ENCODE measurements around the gene PHLPP2. TPM values are rescaled to one million over a fixed set of nuclear protein-coding genes. Genes with fewer than 3 reads are reported as not detected.

Gene PHLPP2
- total RNA-seq, 1 donor from 2014 or later: 18.2 TPM

DNA sequence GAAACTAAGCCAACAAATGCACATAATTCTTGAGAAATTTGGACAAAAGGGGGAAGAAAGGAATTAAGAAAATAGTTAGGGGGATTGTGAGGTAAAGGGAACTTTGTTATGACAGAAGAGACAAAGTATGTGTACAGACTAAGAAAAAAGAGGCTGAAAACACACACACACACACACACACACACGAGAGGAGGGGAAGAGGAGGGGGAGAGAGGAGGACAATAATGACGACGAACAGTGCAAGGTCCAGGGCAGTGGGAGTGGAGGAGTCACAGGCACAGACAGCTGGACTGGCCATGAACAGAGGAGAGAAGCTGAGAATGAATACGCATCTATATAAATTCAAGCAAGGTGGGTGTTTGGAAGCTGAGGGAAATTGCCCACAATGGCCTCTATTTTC is 54.0 kb downstream of the PHLPP2 start:
- no peak overlapping the region for H3K4me3 Mint-ChIP-seq
- no peak overlapping the region for H3K27ac Mint-ChIP-seq
- H3K36me3 Mint-ChIP-seq: peaks cover 34% of the 10 kb centered on the region
- no peaks in the 10 kb centered on the region for H3K4me1 Mint-ChIP-seq
- DNase-seq (ENCODE audit: low spot score in 2 of 2, unreplicated experiment in 2 of 2): no peak
- TF ChIP-seq, protein P1, sequence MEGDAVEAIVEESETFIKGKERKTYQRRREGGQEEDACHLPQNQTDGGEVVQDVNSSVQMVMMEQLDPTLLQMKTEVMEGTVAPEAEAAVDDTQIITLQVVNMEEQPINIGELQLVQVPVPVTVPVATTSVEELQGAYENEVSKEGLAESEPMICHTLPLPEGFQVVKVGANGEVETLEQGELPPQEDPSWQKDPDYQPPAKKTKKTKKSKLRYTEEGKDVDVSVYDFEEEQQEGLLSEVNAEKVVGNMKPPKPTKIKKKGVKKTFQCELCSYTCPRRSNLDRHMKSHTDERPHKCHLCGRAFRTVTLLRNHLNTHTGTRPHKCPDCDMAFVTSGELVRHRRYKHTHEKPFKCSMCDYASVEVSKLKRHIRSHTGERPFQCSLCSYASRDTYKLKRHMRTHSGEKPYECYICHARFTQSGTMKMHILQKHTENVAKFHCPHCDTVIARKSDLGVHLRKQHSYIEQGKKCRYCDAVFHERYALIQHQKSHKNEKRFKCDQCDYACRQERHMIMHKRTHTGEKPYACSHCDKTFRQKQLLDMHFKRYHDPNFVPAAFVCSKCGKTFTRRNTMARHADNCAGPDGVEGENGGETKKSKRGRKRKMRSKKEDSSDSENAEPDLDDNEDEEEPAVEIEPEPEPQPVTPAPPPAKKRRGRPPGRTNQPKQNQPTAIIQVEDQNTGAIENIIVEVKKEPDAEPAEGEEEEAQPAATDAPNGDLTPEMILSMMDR (IDR thresholded peaks at IDR 0.05; ENCODE audit: unreplicated experiment): no peak
- no peaks in the 10 kb centered on the region for H3K9me3 Mint-ChIP-seq
- no peaks in the 10 kb centered on the region for H3K27me3 Mint-ChIP-seq (ENCODE audit: low read depth)

DNA sequence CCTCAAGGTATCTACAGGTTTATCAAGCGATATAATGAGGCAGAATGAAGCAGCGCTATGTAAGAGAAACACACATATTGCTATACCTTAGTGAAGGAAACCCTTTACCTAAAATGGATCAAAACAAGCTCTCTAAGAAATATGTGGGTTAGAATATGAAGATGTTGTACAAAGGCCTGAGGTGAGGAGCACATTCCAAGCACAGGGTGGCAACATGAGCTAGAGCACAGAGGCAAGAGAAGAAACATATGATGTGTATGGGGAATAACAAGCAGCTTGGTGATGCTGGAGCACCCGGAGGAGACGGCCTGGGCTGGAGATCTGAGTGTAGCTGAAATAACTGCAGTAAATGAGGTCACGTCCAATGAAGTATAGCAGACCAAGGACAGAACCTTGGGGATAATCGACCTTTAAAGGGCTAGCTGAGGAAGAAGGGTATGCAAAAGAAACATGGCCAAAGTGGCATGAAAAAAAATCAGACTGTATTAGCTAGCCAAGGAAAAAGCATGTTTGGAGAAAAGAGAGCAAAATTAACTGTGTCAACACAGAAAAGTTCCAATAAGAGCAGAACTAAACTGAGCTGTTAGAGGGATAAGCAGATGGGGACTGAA is 54.5 kb downstream of the PHLPP2 start:
- no peak for DNase-seq (ENCODE audit: low spot score in 2 of 2, unreplicated experiment in 2 of 2)
- Mint-ChIP-seq H3K27ac (no peak overlapping the region), H3K27me3 (ENCODE audit: low read depth) (no peaks in the 10 kb centered on the region), H3K4me3 (no peak overlapping the region), H3K4me1 (no peaks in the 10 kb centered on the region), H3K36me3 (peaks cover 29% of the 10 kb centered on the region), H3K9me3 (no peaks in the 10 kb centered on the region)
- TF ChIP-seq, protein P1 (IDR thresholded peaks at IDR 0.05; ENCODE audit: unreplicated experiment): no peak

DNA sequence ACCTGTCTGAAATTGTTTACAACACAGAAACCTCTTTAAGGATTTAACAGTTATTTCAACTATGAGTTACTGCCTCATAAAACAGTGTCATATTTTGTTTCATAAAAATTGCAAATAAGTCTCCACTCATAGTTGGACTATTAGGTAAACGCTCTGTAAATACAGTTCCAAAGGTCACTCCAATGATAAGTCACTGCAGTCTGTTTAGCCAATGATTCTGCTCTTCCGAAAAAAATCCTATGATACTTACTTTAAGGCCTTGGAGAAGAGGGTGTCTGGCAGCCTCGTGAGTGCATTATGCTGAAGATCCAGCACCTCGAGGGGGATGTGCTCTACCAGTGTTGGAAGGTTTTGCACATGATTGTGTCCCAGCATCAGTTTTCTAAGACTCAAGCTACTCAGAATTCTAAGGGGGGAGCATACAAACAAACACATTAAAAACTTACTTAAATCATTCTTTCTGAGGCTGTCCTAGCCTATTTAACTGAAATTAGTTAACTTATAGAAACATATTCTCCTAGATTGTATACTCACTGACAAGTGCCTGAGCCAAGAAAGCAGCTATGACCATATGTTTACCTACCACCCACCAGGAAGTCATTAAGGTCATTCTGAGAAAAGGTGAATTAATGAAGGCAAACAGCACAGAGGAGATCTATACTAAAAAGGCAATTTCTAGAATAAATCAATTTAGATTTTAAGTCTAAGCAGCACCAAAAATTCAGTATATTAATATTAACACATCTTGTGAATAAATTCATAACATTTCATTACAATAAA is 57.4 kb downstream of the PHLPP2 start:
- Mint-ChIP-seq H3K4me3 (no peak overlapping the region), H3K4me1 (no peaks in the 10 kb centered on the region), H3K9me3 (no peaks in the 10 kb centered on the region), H3K27me3 (ENCODE audit: low read depth) (no peaks in the 10 kb centered on the region), H3K36me3 (peaks cover 30% of the 10 kb centered on the region), H3K27ac (no peak overlapping the region)
- TF ChIP-seq, protein P1 (IDR thresholded peaks at IDR 0.05; ENCODE audit: unreplicated experiment): no peak
- no peak for DNase-seq (ENCODE audit: low spot score in 2 of 2, unreplicated experiment in 2 of 2)

DNA sequence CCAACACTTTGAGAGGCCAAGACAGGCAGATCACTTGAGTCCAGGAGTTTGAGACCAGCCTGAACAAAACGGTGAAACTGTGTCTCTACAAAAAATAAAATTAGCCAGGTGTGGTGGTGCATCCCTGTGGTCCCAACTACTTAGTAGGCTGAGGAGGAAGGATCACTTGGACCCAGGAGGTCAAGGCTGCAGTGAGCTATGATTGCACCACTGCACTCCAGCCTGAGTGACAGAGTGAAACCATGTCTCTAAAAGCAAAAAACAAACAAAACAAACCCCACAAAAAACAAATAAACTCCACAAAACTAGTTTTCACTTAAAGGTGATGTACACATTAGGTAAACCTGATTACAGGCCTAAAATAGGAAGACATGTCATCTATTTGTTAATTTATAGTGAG is 58.2 kb downstream of the PHLPP2 start:
- DNase-seq (ENCODE audit: low spot score in 2 of 2, unreplicated experiment in 2 of 2): no peak
- no peaks in the 10 kb centered on the region for H3K4me1 Mint-ChIP-seq
- H3K9me3 Mint-ChIP-seq: no peaks in the 10 kb centered on the region
- TF ChIP-seq, protein P1 (IDR thresholded peaks at IDR 0.05; ENCODE audit: unreplicated experiment): no peak
- peaks cover 31% of the 10 kb centered on the region for H3K36me3 Mint-ChIP-seq
- no peak overlapping the region for H3K4me3 Mint-ChIP-seq
- H3K27me3 Mint-ChIP-seq (ENCODE audit: low read depth): no peaks in the 10 kb centered on the region
- H3K27ac Mint-ChIP-seq: no peak overlapping the region

DNA sequence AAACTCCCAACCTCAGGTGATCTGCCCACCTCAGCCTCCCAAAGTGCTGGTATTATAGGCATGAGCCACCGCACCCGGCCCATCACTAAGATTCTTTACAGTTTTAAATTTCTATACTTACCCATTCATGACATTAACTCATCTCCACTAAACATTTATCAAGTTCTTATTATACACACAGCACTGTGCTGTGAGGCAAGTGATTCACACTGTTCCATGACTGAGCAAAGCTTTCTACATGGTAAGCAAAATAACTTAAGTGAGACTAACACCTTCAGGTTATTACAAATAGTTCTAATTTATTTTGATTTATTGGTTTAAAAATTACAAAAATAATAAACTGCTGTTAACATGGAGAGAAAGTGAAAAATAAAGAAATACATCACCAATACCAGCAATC is 65.0 kb downstream of the PHLPP2 start:
- TF ChIP-seq, protein P1 (IDR thresholded peaks at IDR 0.05; ENCODE audit: unreplicated experiment): no peak
- Mint-ChIP-seq H3K27me3 (ENCODE audit: low read depth) (no peaks in the 10 kb centered on the region), H3K27ac (no peak overlapping the region), H3K4me1 (no peaks in the 10 kb centered on the region), H3K4me3 (no peak overlapping the region), H3K36me3 (peaks cover 45% of the 10 kb centered on the region), H3K9me3 (no peaks in the 10 kb centered on the region)
- no peak for DNase-seq (ENCODE audit: low spot score in 2 of 2, unreplicated experiment in 2 of 2)
